Fibroblast of lung (primary cell): ENCODE data around the gene GIGYF2. TPM values are rescaled to one million over a fixed set of nuclear protein-coding genes. Genes with fewer than 3 reads are reported as not detected.

Experiments used
- DNase-seq, 2 donors: peaks; one replicate each; pipeline versions ENCODE4 v3.0.0 to v3.0.0-alpha.2; 2010; ENCODE audit warnings: low read depth in 2 of 2
- H2AFZ ChIP-seq: 2 replicates; pipeline ENCODE4 v1.5.1; 2012; ENCODE audit warnings: low read length, control low read depth, inconsistent platforms
- H3K27ac ChIP-seq: 2 replicates; pipeline ENCODE4 v1.5.1; 2011; ENCODE audit warnings: low read length, control low read depth; ENCODE audit not compliant: insufficient read depth
- H3K27me3 ChIP-seq: 2 replicates; pipeline ENCODE4 v1.5.1; 2011; ENCODE audit warnings: mild to moderate bottlenecking, low read length; ENCODE audit not compliant: control insufficient read depth, insufficient read depth
- H3K36me3 ChIP-seq: 2 replicates; pipeline ENCODE4 v1.5.1; 2011; ENCODE audit warnings: low read length; ENCODE audit not compliant: control insufficient read depth, insufficient read depth
- H3K4me1 ChIP-seq: 2 replicates; pipeline ENCODE4 v1.5.1; 2011; ENCODE audit warnings: low read length; ENCODE audit not compliant: control insufficient read depth, insufficient read depth; ENCODE audit errors: extremely low read depth
- H3K4me2 ChIP-seq: 2 replicates; pipeline ENCODE4 v1.5.1; 2011; ENCODE audit warnings: low read length, control low read depth; ENCODE audit not compliant: insufficient read depth; ENCODE audit errors: extremely low read depth
- H3K4me3 ChIP-seq, 4 experiments: fragments of 200-600 bp in 1 of 4; sonication (generic) in 1 of 4; replicated peaks in 1 of 4; 2 replicates each; pipeline ENCODE4 v1.5.1; 2011 to 2016; ENCODE audit warnings: low read length in 4 of 4, low read depth in 3 of 4, mild to moderate bottlenecking in 3 of 4, control low read depth in 2 of 4, inconsistent platforms in 1 of 4, mixed read lengths in 1 of 4; ENCODE audit not compliant: insufficient read depth in 1 of 4; ENCODE audit errors: control extremely low read depth in 1 of 4
- H3K79me2 ChIP-seq: 2 replicates; pipeline ENCODE4 v1.5.1; 2012; ENCODE audit warnings: mild to moderate bottlenecking, low read length, inconsistent platforms; ENCODE audit not compliant: control insufficient read depth, insufficient read depth
- H3K9ac ChIP-seq: 2 replicates; pipeline ENCODE4 v1.5.1; 2011; ENCODE audit warnings: mild to moderate bottlenecking, low read length, control low read depth; ENCODE audit not compliant: insufficient read depth
- H3K9me3 ChIP-seq: 2 replicates; pipeline ENCODE4 v1.5.1; 2012; ENCODE audit warnings: low read depth, low read length; ENCODE audit not compliant: control insufficient read depth, insufficient read depth
- H4K20me1 ChIP-seq: 2 replicates; pipeline ENCODE4 v1.5.1; 2011; ENCODE audit warnings: low read length; ENCODE audit not compliant: control insufficient read depth, insufficient read depth; ENCODE audit errors: extremely low read depth
- EZH2 ChIP-seq: IDR thresholded peaks from 2 replicates; pipeline ENCODE4 v1.5.1; 2012; ENCODE audit warnings: low read length, control low read depth, mild to moderate bottlenecking; ENCODE audit errors: missing control alignments
- polyA plus RNA-seq, 2 donors: library from polyadenylated mRNA; depleted of rRNA in 1 of 2; stranded (reverse) in 1 of 2; unstranded in 1 of 2; fragments of >200 nt; gene quantifications; 2 replicates each; pipeline ENCODE4 v1.2.1, GENCODE V29; 2011 to 2012; ENCODE audit warnings: missing spikeins in 1 of 2
- total RNA-seq: library from RNA; depleted of rRNA; stranded (reverse); fragments of >200 nt; gene quantifications from 2 replicates; pipeline ENCODE4 v1.2.1, GENCODE V29; 2014
- TF ChIP-seq, protein P1 (sequence below), 2 donors: IDR thresholded peaks in 1 of 2; conservative IDR thresholded peaks in 1 of 2; 1 replicate in 1 of 2; 2 replicates in 1 of 2; pipeline ENCODE4 v1.5.1; 2011 to 2012; ENCODE audit warnings: low read length in 2 of 2, control low read depth in 1 of 2, inconsistent platforms in 1 of 2, low read depth in 1 of 2, mild to moderate bottlenecking in 1 of 2

The GIGYF2 gene
- total and polyA plus RNA-seq, 2 donors (not counting 1 experiment from before 2014, with no cell fraction given): 31.1 to 64.7 TPM

GRCh38 chr2:232892221-232892620 is 195.1 kb downstream of the GIGYF2 start:
- Histone ChIP-seq H3K27me3 (no peaks in the 10 kb centered on the region), H3K4me3 (no peak overlapping the region), H3K9me3 (no peaks in the 10 kb centered on the region), H3K4me1 (no peaks in the 10 kb centered on the region), H3K4me2 (no peak overlapping the region), H3K79me2 (no peaks in the 10 kb centered on the region), H2AFZ (no peak overlapping the region), H3K36me3 (no peaks in the 10 kb centered on the region), H3K9ac (no peak overlapping the region), H3K27ac (no peak overlapping the region), H4K20me1 (no peaks in the 10 kb centered on the region)
- no peak for DNase-seq
- TF ChIP-seq EZH2: no peak
- TF ChIP-seq, protein P1, sequence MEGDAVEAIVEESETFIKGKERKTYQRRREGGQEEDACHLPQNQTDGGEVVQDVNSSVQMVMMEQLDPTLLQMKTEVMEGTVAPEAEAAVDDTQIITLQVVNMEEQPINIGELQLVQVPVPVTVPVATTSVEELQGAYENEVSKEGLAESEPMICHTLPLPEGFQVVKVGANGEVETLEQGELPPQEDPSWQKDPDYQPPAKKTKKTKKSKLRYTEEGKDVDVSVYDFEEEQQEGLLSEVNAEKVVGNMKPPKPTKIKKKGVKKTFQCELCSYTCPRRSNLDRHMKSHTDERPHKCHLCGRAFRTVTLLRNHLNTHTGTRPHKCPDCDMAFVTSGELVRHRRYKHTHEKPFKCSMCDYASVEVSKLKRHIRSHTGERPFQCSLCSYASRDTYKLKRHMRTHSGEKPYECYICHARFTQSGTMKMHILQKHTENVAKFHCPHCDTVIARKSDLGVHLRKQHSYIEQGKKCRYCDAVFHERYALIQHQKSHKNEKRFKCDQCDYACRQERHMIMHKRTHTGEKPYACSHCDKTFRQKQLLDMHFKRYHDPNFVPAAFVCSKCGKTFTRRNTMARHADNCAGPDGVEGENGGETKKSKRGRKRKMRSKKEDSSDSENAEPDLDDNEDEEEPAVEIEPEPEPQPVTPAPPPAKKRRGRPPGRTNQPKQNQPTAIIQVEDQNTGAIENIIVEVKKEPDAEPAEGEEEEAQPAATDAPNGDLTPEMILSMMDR (conservative IDR thresholded peaks at IDR 0.05 in 1 of 2, IDR thresholded peaks at IDR 0.05 in 1 of 2; ENCODE audit: low read depth in 1 of 2, low read length in 2 of 2): no peak

DNA sequence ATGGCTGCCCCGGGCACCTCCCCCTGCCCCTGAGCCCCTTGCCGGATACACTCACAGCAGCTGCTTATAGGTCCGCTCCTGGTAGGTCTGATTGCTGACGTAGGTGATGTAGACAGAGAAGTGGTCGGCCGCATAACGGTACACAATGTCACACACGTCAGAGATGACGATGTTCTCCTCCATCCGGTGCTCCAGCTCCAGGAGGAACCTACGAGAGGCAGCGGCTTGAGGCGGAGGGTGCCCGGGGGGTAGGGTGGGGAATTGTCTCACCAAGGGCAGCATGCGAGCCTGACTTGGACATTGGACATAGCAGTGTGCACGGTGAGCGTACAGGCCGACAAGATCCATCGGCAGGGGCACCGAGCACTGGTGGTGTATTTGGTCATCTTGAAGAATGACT is 195.7 kb downstream of the GIGYF2 start:
- TF ChIP-seq, protein P1 (conservative IDR thresholded peaks at IDR 0.05 in 1 of 2, IDR thresholded peaks at IDR 0.05 in 1 of 2; ENCODE audit: low read depth in 1 of 2, low read length in 2 of 2): no peak
- TF ChIP-seq EZH2: no peak
- no peaks in the 10 kb centered on the region for H3K27me3 ChIP-seq
- no peaks in the 10 kb centered on the region for H3K79me2 ChIP-seq
- no peak overlapping the region for H3K4me3 ChIP-seq
- no peak overlapping the region for H3K27ac ChIP-seq
- no peak overlapping the region for H2AFZ ChIP-seq
- H3K9ac ChIP-seq: no peak overlapping the region
- no peaks in the 10 kb centered on the region for H3K36me3 ChIP-seq
- H3K4me2 ChIP-seq: no peak overlapping the region
- no peak for DNase-seq
- no peaks in the 10 kb centered on the region for H4K20me1 ChIP-seq
- H3K4me1 ChIP-seq: no peaks in the 10 kb centered on the region
- no peaks in the 10 kb centered on the region for H3K9me3 ChIP-seq

DNA sequence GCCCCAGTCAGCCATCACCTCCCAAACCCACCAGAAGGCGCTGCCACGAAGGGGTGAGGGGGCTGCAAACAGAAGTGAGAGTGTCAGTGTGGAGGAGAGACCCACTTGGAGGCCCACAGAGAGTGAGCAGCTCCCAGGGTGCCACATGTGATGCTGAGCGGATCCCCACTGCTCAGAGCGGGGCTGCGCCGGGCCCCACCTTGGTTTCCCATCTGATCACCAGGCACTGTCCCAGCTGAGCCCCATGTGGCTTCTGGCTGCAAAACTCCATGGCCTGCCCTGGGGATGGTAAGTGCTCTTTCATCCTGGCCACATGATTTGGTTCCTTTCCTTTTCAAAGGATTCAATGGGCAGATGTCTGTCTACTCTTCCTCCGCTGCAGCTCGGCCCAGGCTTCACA is 196.7 kb downstream of the GIGYF2 start:
- H3K9ac ChIP-seq: no peak overlapping the region
- no peaks in the 10 kb centered on the region for H3K9me3 ChIP-seq
- no peaks in the 10 kb centered on the region for H3K27me3 ChIP-seq
- H3K4me1 ChIP-seq: peaks cover under 1% of the 10 kb centered on the region
- no peaks in the 10 kb centered on the region for H4K20me1 ChIP-seq
- no peak overlapping the region for H3K4me2 ChIP-seq
- H2AFZ ChIP-seq: no peak overlapping the region
- DNase-seq: no peak
- TF ChIP-seq EZH2: no peak
- TF ChIP-seq, protein P1 (conservative IDR thresholded peaks at IDR 0.05 in 1 of 2, IDR thresholded peaks at IDR 0.05 in 1 of 2; ENCODE audit: low read depth in 1 of 2, low read length in 2 of 2): no peak
- H3K36me3 ChIP-seq: peaks cover 2% of the 10 kb centered on the region
- no peaks in the 10 kb centered on the region for H3K79me2 ChIP-seq
- no peak overlapping the region for H3K27ac ChIP-seq
- no peak overlapping the region for H3K4me3 ChIP-seq
